Ramos (cell line): ENCODE measurements around the gene ENPP3.

Source experiments
- in situ Hi-C: fragments of 300-500 bp; cut with MboI; formaldehyde crosslinking; loops from one replicate; pipeline ENCODE4 v1.14.3; 2022; ENCODE audit warnings: low sequenced_read_pairs; ENCODE audit not compliant: unreplicated experiment

The ENPP3 gene

GRCh38 chr6:131641554-131641953 is 4.5 kb downstream of the ENPP3 start:
- in situ Hi-C loops: no loop called here

GRCh38 chr6:131642565-131642964 is 5.5 kb downstream of the ENPP3 start:
- in situ Hi-C loops: no loop called here

DNA sequence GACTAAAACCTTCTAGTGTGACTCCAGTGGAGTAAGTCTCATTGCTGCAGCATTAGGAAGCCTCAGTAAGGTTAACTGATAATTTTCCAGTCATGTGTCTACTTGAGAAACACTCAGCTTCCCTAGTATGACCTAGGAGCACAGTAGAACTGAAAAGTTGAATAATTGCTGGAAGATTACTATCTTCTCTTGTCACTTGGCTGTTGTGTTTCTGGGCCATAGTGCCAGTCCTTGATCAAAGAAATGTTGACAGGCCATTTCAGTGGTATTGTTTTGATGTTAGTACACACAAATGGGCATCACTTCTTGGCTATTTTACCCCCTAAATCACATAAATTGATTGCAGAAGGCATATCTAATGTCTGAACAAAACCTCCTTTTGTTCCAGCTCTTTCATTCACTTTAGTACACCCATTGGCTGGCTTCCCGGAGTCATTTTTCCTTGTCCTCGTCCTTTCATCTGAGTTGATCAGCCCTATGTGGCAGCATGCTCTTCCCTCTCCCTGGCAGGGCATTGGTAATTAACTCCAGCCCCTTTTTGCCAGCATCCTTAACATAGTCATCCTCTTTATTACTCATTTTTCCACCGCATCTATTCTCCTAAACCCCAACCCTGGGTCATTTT is 6.0 kb downstream of the ENPP3 start:
- in situ Hi-C loops: no loop called here

GRCh38 chr6:131643855-131644460 is 6.9 kb downstream of the ENPP3 start:
- in situ Hi-C loops: no loop called here

- in situ Hi-C loops: no loop called here
Observed at GRCh38 chr6:131644921-131645320, 7.8 kb downstream of the ENPP3 start.

DNA sequence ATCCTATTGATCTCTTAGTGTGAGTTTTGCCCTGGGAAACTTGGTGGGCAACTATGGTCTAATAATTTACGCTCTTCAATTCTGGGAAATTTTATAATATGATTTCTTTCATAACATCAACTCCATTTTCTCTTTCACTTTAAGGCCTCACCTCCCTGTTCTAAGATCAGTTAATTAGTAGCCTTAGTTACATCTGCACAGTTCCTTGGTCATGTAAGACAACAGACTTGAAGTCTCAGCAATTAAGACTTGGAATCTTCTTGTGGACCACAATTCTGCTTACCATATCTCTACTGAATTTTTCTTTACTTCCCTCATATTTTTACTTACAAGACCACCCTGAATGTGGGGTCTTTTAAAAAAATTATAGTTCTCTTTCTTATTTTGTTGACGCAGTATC is 8.7 kb downstream of the ENPP3 start:
- in situ Hi-C loops: no loop called here

GRCh38 chr6:131646249-131646670 is 9.2 kb downstream of the ENPP3 start:
- in situ Hi-C loops: no loop called here

GRCh38 chr6:131651782-131652181 is 14.7 kb downstream of the ENPP3 start:
- in situ Hi-C loops: no loop called here

- in situ Hi-C loops: no loop called here
Observed at GRCh38 chr6:131652472-131652871, 15.4 kb downstream of the ENPP3 start.

- in situ Hi-C loops: no loop called here
Observed at GRCh38 chr6:131654326-131654725, 17.2 kb downstream of the ENPP3 start.

DNA sequence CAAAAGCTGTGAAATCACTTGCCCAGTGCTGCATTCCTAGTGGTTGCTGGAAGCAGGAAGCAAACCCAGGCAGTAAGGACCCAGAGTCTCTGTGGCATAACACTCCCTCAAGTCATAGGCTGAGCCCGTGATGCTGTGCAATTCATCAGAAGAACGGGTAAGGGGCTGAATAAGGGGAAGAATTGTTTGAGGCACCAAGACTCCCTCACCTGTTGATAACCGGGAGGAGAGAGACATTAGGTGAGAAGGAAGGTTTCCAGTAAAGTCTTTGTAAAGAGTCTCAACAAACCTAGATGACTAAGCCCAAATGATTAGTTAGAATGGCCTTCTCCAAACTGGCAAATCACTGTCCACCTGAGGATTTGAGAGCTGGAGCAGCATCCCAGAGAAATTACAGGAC is 18.3 kb downstream of the ENPP3 start:
- in situ Hi-C loops: no loop called here

DNA sequence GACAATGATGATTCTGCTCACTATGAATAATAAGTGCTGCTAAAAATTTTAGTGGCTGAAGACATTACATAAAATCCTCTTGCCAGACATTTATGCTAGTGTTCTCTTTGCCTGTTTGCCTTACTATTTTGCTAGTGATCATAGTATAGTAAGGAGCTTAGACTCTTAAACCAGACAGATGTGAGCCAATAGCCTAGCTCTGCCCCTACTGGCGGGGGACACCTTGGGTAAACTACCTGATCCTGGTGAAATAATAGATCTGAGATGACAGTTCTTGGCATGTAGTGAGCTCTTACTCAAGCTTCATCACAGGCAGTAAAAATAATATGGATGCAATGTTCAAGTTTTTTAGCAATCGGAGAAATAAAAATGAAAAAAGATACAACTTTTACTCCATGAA is 18.8 kb downstream of the ENPP3 start:
- in situ Hi-C loops: no loop called here

- in situ Hi-C loops: no loop called here
Observed at GRCh38 chr6:131656667-131657066, 19.6 kb downstream of the ENPP3 start.

- in situ Hi-C loops: no loop called here
Observed at GRCh38 chr6:131657222-131657621, 20.1 kb downstream of the ENPP3 start.

- in situ Hi-C loops: no loop called here
Observed at GRCh38 chr6:131657630-131658111, 20.6 kb downstream of the ENPP3 start.

DNA sequence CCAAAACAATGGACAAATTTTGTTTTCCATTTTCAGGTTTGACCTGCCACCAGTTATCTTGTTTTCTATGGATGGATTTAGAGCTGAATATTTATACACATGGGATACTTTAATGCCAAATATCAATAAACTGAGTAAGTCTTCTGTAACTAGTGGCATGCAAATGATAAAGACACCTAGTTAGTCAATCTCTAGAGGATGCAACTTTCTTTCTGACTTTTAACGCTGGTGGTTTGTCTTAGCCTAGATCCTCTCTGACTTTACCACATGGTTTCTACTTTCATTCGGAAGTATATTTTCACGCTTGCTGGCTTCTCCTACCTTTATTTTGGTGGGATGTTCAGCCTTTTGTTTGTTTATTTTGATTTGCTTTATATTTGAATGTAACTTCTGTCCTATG is 21.2 kb downstream of the ENPP3 start:
- in situ Hi-C loops: no loop called here

DNA sequence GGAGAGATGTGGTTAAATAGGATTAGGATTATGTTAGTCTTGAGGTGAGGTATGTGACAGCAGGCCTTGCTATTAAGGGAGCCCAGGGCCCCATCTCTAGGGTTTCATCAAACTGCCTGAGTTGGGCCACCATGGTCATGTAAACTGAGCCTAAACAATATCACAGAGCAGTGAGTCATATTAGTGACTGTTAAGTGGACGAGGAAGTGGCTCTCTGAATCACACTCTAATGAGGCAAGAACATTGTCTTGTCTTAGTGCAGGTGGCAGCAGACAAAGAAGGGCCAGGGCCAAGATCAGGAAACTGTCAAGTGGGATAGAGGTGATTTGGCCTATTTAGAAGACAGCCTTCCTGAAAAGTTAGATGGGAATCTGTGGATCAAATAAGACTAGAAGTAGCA is 23.1 kb downstream of the ENPP3 start:
- in situ Hi-C loops: no loop called here

- in situ Hi-C loops: no loop called here
Observed at GRCh38 chr6:131663578-131664165, 26.6 kb downstream of the ENPP3 start.

DNA sequence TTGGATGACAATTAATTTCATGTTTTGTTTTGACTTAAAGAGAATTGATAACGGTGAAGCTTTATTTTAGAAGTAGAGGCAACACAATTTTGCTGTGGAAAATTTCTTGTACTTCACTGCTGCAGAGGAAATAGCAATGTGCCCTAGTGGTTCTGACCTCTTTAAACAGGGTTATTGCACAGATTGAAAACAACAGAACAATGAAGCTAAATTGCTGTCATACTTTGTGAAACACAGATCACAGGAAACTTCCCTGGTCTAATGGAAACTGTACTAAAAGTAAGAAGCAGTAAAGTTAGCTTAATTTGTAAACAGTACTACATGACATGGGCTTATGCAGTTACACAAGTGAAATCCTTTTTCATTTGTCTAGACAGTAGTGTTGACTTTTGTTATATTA is 32.8 kb downstream of the ENPP3 start:
- in situ Hi-C loops: no loop called here

DNA sequence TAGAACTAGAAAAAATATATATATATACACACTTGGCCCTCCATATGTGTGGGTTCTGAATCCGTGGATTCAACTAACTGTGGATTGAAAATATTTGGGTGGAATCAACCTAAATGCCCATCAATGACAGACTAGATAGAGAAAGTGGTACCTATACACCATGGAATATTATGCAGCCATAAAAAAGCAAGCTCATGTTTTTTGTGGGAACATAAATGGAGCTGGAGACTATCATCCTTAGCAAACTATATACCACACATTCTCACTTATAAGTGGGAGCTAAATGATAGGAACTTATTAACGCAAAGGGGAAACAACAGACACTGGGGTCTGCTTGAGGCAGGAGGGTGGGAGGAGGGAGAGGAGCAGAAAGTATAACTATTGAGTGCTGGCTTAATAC is 36.1 kb downstream of the ENPP3 start:
- in situ Hi-C loops: no loop called here

- in situ Hi-C loops: loop anchor here (25.0 kb wide), 1 partner anchor 234 kb away; no protein-coding TSS in a partner anchor
Observed at GRCh38 chr6:131678442-131678841, 41.3 kb downstream of the ENPP3 start.

DNA sequence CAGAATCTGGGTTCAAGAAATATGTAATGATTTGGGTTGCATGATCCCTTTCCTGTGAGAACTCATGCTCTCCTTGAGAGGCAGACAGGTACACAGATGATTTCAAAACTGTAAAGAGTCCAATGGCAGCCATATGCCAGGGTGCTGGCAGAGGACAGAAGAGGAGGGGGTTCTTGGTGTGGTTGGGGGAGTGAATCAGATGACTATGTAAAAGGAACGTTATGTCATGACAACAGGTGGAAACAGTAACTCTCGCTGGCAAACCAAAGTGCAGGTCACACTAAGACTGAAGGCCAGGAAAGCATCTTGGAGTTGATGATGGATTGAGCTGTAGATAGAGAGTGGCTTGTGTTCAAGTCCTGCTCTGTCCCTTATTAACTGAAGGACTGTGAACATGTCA is 43.8 kb downstream of the ENPP3 start:
- in situ Hi-C loops: loop anchor here (25.0 kb wide), 1 partner anchor 231 kb away; no protein-coding TSS in a partner anchor
